ENCODE data around the gene CMTM8. TPM values are rescaled to one million over a fixed set of nuclear protein-coding genes. Genes with fewer than 3 reads are reported as not detected.

Gene CMTM8
- polyA plus RNA-seq, 2 of the 4 experiments (the other 2 are of a cell fraction), result 8.4 to 15.6 TPM

GRCh38 chr3:32367442-32367841 lies 129.0 kb downstream of the CMTM8 start:
- no peak for TF ChIP-seq MAX (IDR thresholded peaks at IDR 0.05)
- no peak for TF ChIP-seq RCOR1 (IDR thresholded peaks at IDR 0.05; ENCODE audit: low read depth, low read length)
- TF ChIP-seq NR3C1 (IDR thresholded peaks at IDR 0.05), result no peak
- TF ChIP-seq EHMT2 (IDR thresholded peaks at IDR 0.05; ENCODE audit: low read depth), result no peak
- TF ChIP-seq POLR2A (IDR thresholded peaks at IDR 0.05; ENCODE audit: low read length), result no peak
- no peak for DNase-seq (ENCODE audit: low read depth in 1 of 2, low spot score in 1 of 2)
- H3K4me2 ChIP-seq, result no peak overlapping the region
- ChIA-PET POLR2A (no interaction called here), CTCF (interaction anchor here (0.6 to 5.2 kb wide), 5 partner anchors 8 to 552 kb away, joined by 3 to 44 read pairs (median 4); no protein-coding TSS in a partner anchor)
- H3K9me3 ChIP-seq, result no peaks in the 10 kb centered on the region
- peaks cover 14% of the 10 kb centered on the region for H3K4me1 ChIP-seq
- H3K4me3 ChIP-seq, result no peak overlapping the region
- ATAC-seq, result no peak
- no peak for FAIRE-seq
- WGBS (ENCODE audit: missing lambda C conversion rate), result 94% methylated on average over 10 of the region's 10 CpGs
- no peak overlapping the region for H3K27ac ChIP-seq

- DNase-seq (ENCODE audit: low read depth in 1 of 2, low spot score in 1 of 2) (no peak), FAIRE-seq (no peak), ATAC-seq (no peak)
- POLR2A ChIA-PET, result no interaction called here
- CTCF ChIA-PET, result interaction anchor here (1.0 to 7.5 kb wide), 6 partner anchors 20 to 545 kb away, joined by 3 to 88 read pairs (median 3); partner anchors contain the start of gene CMTM7
- no peak overlapping the region for H3K4me2 ChIP-seq
- TF ChIP-seq REST (IDR thresholded peaks at IDR 0.05), result no peak
- TF ChIP-seq, protein P1, sequence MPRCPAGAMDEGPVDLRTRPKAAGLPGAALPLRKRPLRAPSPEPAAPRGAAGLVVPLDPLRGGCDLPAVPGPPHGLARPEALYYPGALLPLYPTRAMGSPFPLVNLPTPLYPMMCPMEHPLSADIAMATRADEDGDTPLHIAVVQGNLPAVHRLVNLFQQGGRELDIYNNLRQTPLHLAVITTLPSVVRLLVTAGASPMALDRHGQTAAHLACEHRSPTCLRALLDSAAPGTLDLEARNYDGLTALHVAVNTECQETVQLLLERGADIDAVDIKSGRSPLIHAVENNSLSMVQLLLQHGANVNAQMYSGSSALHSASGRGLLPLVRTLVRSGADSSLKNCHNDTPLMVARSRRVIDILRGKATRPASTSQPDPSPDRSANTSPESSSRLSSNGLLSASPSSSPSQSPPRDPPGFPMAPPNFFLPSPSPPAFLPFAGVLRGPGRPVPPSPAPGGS (IDR thresholded peaks at IDR 0.05), result no peak
- no peak for TF ChIP-seq NPAS2 (CRISPR knock-in tag; IDR thresholded peaks at IDR 0.05; ENCODE audit: borderline replicate concordance)
- TF ChIP-seq ZSCAN20 (CRISPR knock-in tag; IDR thresholded peaks at IDR 0.05), result no peak
- no peak for TF ChIP-seq MYC (IDR thresholded peaks at IDR 0.05; ENCODE audit: borderline replicate concordance, low read length)
- TF ChIP-seq MAX (IDR thresholded peaks at IDR 0.05), result no peak
- TF ChIP-seq E2F6 (IDR thresholded peaks at IDR 0.05; ENCODE audit: borderline replicate concordance, low read depth), result no peak
- no peak for TF ChIP-seq TFCP2L1 (CRISPR knock-in tag; IDR thresholded peaks at IDR 0.05)
- no peak for TF ChIP-seq TP53 (CRISPR knock-in tag; IDR thresholded peaks at IDR 0.05)
- H3K4me1 ChIP-seq, result peaks cover 4% of the 10 kb centered on the region
- H3K27ac ChIP-seq, result no peak overlapping the region
- WGBS (ENCODE audit: missing lambda C conversion rate), result 92% methylated on average over 7 of the region's 7 CpGs
- H3K9me3 ChIP-seq, result no peaks in the 10 kb centered on the region
- H3K4me3 ChIP-seq, result no peak overlapping the region
These were observed 133.2 kb downstream of the CMTM8 start for GRCh38 chr3:32371461-32372212.

- no peaks in the 10 kb centered on the region for H3K9me3 ChIP-seq
- WGBS (ENCODE audit: missing lambda C conversion rate), result 97% methylated on average over 4 of the region's 4 CpGs
- H3K4me1 ChIP-seq, result no peaks in the 10 kb centered on the region
- H3K27ac ChIP-seq, result no peak overlapping the region
- POLR2A ChIA-PET, result no interaction called here
- TF ChIP-seq TFCP2L1 (CRISPR knock-in tag; IDR thresholded peaks at IDR 0.05), result no peak
- TF ChIP-seq CHD2 (IDR thresholded peaks at IDR 0.05; ENCODE audit: low read length, partially characterized antibody), result no peak
- TF ChIP-seq JUN (IDR thresholded peaks at IDR 0.05), result no peak
- TF ChIP-seq KDM1A (IDR thresholded peaks at IDR 0.05; ENCODE audit: low read depth), result no peak
- TF ChIP-seq MYC (IDR thresholded peaks at IDR 0.05; ENCODE audit: borderline replicate concordance, low read length), result no peak
- TF ChIP-seq NR3C1 (IDR thresholded peaks at IDR 0.05), result no peak
- no peak for TF ChIP-seq PBX3 (IDR thresholded peaks at IDR 0.05)
- no peak for TF ChIP-seq ZNF302 (CRISPR knock-in tag; IDR thresholded peaks at IDR 0.05)
- no peak for TF ChIP-seq FOSL2 (IDR thresholded peaks at IDR 0.05)
- TF ChIP-seq FOSL2 (CRISPR knock-in tag; IDR thresholded peaks at IDR 0.05), result no peak
- CTCF ChIA-PET, result interaction anchor here (1.1 to 7.5 kb wide), 4 partner anchors 19 to 195 kb away, joined by 3 to 88 read pairs (median 3); partner anchors contain the start of gene CMTM7
- H3K4me2 ChIP-seq, result no peak overlapping the region
- ATAC-seq (no peak), DNase-seq (ENCODE audit: low read depth in 1 of 2, low spot score in 1 of 2) (no peak), FAIRE-seq (no peak)
- no peak overlapping the region for H3K4me3 ChIP-seq
These were observed 133.7 kb downstream of the CMTM8 start for GRCh38 chr3:32372213-32372490.

Data from A549 (cell line).